ENCODE measurements around the gene MAP4.
"Not testable (repeated sequence)": the region's sequence is repeated elsewhere in the genome, so short reads cannot be mapped to it uniquely, and the experiment has no call there.

MAP4 gene

DNA sequence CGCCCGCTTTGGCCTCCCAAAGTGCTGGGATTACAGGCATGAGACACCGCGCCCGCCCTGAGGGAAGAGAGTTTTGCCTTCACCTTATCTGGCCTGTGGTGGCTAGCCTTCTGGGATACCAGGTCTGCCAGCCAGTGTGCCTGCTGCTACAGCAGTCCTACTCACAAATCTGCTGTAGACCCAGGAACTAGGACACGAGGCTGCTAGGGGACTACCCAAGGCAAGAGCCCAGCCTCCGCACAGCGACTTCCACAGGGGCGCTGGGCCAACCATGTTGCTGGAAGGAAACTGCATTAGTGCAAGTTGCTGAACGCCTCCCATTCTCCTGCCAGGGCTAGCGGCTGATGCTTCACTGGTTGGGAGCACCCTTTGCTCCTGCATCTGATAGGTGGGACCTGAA is 159.5 kb downstream of the MAP4 start:
- DNase-seq: no peak

DNA sequence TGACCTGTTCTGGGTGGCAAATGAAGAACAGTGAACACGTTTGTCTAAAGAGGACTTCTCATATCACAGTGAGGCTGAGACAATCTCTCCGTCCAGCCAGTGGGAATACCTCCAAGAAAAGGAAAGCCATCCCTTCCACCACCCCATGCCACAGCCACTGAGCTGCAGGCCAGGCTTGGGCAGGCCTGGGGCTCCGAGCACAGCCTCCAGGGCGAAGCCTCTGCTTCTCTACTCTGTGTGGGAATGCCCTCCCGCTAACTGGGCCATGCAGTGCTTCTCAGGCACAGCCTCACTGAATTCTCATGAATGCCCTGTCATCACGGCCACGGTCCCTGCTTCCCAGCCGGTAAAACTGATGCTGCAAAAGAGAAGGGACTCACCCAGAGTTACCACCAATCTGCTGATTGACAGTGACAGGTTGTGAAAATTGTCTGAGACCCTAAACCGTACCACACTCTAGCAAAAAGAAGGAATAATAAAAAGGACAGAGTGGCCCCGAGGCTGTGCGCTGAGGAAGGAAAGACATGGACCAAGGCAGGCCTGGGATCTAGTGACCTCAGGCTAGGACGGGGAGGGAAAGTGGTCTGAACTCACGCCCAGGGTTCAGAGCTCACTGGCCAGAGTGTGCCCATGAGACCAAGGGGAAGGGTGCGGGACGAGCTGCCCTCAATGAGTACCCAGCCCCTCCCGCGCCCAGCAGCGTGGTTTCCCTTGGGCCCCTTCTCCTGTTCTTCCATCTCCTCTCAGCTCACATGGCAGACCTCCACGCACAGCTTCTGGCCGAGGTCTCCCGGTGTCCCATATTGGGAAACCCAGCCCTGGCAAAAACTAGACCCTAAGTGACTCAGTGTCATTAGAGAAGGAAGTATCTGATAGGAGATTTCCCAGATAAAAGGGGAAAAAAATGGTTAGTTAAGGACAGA is 160.5 kb downstream of the MAP4 start:
- no peak for DNase-seq

DNA sequence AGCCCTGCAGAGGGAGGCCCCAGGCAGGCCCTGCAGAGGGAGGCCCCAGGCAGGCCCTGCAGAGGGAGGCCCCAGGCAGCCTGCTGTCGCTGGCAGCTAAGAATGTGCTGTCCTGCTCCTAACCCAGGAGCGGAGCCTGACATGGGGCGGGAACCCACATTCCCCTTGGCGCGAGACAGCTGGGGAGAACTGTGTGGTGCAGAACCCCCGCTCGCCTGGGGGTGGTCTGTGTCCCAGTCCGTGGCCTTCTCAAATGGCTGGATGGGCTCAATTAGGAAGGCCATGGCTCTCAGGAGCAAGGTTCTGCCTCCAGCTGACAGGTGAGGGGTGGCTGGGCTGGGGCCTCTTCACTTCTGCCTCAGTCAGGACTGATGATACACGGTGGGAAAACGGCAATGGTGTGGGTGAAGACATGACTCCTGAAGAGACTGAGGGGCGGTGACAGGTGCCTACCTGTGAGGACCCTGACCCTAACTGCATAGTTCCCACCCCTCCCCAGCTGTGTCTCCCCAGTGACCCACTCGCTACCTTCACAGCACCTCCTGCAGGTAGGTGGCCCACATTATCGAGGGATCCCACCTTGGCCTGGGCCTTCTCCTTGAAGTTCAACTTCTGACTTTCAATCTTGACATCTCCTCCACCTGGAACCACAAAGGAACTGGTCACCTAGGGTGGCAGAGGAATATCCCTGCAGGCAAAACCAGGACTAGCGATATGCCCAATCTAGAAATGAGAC is 161.3 kb downstream of the MAP4 start:
- DNase-seq: no peak

DNA sequence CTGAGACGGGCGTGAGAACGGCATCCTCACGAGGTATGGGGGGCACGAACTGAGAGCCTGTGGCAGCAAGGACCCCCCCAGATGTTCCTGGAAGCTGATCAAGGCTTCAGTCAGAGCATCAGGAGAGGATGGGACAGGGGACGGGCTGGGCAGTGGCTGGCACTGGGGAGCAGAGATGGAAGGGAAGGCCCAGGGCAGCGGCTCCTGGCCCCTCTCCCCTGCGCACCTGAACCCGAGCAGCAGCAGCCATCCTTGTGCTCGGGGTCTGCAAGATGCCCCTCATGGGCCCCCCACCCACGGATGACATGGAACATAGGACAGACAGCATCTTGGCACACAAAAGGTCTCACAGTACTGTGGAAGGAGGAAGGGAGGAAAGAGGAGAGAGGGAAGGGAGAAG is 161.9 kb downstream of the MAP4 start:
- no peak for DNase-seq

DNA sequence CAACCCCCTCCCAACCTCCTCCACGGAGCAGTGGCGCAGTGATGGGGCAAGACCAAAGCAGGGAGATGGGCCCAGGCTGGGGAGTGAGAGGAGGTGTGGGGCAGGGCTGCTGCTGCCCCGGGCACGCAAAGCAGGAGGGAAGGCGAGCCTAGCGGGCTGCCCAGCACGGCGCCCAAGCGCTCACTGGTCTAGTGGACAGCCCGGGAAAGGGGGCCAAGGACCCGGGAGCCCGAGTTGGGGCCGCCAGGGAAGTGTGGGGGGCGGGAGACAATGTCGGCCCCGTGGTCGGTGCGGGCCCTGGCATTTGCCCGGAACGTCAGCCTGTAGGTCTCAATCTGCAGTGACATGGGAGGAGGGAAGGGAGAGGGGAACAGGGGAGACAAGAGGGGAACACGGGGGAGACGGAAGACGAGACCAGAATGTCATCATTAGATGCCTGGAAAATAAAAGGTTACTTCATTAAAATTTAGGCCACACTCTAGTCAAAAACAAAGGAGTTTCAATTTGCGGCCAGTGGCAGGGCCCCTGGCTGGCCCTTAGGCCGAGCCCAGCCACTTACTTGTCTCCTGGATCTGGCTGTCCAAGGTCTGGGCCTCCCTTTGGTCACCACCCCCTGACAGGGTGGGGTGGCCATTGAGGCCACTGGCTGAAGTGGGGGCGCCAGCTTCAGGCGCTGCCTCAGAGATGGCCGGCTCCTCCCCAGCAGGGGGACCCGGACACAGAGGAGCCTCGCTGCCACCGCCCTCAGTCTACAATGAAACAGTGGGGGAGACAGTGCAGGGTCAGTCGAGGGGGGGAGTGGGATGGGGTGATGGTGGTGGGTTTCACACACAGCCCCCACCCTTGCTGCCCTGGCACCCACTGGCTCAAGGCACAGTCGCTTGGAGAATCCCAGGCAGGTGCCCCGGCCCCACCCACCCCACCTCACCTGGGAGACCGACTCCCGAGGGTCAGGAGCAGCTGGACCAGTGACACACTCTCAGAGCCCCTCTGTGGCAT is 163.3 kb downstream of the MAP4 start:
- DNase-seq: no peak

DNA sequence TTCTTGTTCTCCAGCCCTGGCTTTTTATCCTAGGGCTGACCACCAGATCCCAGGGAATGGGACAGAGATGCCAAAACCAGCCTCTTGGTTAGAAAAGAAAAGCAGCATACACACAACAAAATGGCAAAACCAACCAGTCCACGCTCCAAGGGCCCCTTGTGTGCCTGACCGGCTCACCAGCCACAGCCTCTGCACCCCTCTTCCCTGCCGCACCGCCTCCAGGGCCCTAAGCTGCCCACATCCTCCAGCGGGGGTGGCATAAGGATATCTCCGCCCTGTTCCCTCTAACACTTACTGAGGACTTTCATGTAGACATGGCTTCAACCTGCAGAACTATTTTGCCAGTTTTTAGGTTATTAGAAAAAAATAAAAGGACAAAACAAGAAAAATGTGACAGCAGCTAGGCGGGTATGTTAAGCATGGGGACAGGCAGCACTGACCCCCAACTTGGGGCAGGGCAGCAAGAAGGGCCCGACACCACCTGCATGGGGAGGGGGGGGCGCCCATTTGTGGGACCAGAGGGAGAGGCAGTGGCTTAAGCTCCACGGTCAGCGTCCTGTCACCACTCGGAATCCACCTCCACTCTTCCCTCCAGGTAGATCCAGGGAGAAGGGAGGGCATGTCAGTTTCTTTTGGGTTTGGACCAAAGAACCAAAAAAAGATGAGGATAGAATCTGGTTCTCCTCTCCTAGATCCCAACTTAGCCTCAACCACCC is 164.2 kb downstream of the MAP4 start:
- no peak for DNase-seq

DNA sequence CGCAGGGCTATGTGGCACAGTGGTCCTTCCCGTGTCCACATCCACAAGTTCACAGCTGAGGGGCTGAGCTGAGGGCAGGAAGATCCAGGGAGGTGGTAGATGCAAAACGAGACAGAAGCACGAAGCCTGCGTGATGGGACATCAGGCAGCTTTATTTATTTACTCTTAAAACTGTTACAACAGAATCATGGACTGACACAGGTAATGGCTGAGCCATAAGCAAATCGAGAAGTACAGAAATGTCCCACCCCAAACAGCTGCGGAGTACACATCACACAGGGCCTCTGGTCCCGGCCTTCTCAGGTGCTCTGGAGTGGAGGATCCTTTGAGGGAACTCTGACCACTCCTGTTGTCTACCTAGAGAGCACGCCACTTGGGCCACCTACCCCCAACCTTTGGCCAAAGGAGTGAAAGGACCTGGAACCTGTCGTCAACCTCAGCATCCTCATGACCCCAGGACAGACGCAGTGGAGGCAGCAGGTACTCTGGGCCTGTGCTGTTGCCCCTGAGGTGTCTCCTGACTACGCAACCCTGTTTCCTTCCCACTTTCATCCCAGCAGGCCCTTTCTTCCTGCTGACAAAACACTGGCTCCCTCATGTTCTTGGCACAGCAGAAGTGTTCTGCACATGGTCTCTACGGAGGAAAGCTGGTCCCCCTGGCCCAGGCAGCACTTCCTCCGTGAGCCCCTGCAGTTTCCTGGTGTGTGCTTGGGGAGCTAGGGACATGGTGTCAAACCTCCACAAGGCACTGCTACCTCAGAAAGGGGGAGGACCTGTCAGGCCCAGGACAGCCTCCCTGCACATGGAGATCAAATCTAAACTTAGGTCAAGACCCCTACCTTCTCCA is 165.4 kb downstream of the MAP4 start:
- DNase-seq: no peak

DNA sequence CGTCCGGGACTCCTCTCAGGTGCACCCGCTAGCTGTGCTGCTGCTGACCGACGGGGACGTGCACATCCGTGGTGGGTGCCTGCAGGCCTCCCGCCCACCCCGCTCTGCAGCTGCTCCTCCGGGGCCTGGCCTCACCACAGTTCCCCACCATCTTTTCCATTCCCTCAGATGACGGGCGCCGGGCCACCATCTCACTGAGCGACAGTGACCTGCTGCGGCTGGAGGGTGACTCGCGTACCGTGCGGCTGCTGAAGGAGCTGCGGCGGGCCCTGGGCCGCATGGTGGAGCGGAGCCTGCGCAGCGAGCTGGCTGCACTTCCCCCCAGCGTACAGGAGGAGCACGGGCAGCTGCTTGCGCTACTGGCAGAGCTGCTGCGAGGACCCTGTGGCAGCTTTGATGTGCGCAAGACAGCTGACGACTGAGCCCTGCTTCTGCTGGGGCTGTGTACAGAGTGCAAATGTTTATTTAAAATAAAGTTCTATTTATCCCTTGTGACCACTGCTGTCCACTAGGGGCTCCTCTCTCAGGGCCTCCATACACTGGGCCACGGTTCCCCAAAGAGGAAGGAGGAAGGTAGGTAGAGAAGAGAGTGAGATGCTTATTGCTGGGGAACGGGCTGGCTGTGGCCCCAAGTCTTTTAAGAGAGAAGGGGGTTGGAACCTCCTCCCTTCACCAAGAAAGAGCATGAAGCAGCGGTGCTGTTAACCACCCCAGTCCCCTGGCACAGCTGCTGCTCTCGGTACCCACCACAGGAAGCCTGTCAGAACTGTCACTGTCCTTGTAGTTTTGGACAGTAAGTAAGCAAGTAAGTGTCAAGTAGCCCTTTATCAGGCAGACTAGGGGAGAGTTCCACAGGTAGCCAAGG is 166.3 kb downstream of the MAP4 start:
- no peak for DNase-seq

DNA sequence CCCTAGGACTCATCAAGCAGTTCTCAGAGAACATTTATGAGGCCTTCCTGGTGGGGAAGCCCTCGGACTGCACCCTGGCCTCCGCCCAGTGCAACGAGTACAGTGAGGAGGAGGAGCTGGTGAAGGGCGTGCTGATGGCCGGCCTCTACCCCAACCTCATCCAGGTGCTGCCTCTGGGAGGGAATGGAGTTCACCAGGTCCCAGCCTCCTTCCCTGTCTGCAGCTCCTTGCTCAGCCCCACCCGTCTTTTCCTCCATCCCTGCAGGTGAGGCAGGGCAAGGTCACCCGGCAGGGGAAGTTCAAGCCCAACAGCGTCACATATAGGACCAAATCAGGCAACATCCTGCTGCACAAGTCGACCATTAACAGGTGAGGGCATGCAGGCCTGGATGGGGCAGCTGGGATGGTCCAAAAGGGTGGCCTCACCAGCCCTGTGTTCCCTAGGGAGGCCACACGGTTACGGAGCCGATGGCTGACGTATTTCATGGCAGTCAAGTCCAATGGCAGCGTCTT is 167.0 kb downstream of the MAP4 start:
- DNase-seq: no peak

DNA sequence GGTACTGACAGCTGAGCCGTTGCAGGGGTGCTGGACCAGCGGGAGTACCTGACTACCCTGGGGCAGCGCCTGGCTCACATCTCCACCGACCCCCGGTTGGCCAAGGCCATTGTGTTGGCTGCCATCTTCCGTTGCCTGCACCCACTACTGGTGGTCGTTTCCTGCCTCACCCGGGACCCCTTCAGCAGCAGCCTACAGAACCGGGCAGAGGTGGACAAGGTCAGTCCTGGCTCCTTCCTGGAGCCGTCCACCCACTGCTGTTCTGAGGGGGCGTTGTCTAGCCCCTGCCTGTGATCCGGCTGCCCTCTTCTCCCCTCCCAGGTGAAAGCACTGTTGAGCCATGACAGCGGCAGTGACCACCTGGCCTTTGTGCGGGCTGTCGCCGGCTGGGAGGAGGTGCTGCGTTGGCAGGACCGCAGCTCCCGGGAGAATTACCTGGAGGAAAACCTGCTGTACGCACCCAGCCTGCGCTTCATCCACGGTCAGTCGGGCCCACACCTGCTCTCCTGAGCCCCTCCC is 167.6 kb downstream of the MAP4 start:
- no peak for DNase-seq

DNA sequence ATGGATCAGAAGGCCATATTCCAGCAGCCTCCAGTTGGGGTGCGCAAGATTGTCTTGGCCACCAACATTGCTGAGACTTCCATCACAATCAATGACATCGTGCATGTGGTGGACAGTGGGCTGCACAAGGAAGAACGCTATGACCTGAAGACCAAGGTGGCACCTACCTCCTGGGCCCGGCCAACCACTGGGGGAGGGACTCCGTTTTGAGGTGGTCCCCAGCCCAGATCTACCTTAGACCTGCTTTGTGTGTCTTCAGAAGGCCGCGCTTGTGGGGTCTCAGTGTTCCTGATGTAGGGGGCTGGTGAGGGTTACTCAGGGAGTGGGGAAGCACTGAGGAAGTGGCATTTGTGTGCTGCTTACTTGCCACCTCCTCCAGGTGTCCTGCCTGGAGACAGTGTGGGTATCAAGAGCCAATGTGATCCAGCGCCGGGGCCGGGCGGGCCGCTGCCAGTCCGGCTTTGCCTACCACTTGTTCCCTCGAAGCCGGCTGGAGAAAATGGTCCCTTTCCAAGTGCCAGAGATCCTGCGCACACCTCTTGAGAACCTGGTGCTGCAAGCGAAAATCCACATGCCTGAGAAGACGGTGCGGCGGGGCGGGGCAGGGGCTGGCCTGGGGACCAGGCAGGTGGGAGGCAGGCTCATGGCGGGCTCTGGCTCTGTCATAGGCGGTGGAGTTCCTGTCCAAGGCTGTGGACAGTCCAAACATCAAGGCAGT is 168.3 kb downstream of the MAP4 start:
- DNase-seq: no peak

DNA sequence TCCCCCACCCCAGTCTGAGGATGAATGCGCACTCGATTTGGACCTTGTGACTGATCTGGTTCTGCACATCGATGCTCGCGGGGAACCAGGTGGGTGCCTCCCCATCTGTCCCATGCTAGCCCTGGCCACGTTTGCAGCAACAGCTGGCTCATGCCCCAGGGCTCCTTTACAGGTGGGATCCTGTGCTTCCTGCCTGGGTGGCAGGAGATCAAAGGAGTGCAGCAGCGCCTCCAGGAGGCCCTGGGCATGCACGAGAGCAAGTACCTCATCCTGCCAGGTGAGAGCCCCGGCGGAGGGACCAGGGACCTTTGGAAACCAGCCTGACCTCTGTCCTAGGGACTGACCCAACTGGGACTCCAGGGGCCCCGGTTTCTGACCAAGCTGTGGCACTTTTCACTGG is 169.0 kb downstream of the MAP4 start:
- DNase-seq: no peak

DNA sequence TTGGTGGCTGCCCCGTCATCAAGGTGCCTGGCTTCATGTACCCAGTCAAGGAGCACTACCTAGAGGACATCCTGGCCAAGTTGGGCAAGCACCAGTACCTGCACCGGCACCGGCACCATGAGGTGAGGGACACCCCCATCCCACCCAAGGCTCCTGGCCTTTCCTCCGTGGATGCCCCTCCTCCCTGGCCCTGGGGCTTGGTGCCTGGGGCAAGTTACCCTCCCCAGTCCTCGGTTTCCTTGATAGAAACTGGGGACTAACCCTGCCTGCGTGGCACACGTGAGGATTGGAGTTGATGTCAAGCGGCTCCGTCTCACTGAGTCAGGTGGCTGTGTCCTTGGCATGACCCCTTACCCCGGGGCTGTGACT is 169.4 kb downstream of the MAP4 start:
- DNase-seq: no peak

DNA sequence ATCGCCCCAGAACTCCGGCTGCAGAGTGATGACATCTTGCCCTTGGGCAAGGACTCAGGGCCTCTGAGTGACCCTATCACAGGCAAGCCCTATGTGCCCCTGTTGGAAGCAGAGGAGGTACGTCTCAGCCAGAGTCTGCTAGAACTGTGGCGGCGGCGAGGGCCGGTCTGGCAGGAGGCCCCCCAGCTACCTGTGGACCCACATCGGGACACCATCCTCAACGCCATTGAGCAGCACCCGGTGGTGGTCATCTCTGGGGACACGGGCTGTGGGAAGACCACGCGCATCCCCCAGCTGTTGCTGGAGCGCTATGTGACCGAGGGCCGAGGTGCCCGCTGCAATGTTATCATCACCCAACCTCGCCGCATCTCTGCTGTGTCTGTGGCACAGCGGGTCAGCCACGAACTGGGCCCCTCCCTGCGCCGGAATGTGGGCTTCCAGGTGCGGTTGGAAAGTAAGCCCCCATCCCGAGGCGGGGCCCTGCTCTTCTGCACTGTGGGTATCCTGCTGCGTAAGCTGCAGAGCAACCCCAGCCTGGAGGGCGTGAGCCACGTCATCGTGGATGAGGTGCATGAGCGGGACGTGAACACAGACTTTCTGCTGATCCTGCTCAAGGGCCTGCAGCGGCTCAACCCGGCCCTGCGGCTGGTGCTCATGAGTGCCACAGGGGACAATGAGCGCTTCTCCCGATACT is 169.9 kb downstream of the MAP4 start:
- DNase-seq: no peak

DNA sequence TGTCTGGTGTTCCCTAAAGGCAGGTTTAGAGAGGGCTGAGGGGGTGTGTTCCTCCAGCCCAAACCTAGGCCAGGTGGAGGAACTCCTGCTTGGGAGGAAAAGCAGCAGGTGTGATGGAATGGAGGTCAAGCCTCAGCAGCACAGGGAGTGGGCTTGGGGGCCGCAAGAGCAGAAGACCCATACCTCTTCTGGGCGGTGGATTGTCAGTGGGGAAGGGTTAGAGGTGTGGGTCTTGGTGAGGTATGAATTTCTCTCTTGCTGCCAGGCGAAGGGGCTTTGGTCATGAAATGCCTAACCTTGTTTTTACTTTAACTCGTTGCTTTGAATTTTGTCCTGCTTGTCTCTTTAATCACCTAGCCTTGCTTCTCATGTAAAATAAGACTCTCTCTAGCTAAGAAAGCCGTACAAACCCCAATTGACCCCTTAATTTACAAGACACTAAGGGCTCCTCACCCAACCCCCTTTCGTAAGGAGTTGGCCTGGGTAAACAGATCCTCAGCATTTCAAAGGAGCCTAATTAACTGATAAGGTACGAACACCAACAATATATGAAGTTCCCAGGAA is 174.3 kb downstream of the MAP4 start:
- DNase-seq: no peak

DNA sequence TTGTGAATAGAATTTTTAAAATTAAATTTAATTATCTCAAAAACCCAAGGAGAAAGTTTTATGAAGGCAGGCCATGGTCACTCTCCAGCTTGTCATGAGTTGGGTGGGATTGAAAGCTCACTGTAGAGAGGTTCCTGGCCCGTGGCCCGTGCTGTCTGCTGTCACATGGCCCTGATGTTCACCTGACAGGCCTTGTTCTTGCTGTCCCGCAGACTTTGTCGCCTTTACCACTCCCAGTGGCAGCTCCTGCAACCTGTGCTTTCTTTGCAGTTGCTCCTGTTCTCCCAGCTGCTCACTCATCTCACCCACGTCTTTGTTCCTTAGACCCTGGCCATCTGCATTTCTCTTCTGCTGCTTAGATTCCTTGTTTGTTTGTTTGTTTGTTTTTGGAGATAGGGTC is 177.7 kb downstream of the MAP4 start:
- no peak for DNase-seq

DNA sequence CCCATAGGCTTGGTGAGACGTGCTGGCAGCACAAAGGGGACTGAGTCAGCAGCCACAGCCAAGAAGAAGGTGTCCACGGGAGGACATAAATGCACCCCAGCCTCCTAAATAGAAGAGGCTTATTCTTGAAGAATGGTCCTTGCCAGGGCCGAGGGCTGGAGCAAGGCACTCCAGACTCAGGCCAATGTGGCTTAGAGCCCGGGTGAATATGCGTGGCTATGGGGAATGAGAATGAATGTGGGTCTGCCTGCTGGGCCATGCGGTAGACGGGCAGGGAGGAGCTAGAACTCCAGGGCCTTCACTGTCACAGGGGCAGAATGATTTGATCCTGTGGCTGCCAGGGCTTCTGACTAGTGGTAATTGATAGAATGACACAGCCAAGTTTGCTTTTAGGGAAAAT is 179.2 kb downstream of the MAP4 start:
- no peak for DNase-seq

DNA sequence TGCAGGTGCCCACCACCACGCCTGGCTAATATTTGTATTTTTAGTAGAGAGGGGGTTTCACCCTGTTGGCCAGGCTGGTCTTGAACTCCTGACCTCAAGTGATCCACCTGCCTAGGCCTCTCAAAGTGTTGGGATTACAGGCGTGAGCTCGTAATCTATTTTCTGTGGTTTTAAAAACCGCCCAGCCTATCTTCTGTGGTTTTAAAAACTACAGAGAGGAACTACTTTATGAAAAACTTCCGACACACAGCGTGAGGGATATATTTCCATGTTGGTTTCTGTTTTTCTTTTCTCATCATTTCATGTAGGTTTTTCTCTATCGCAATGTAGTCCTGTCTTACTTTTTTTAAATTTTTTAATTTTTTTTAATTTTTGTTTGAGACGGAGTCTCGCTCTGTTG is 186.7 kb downstream of the MAP4 start:
- DNase-seq: not testable (repeated sequence)
